GM23338 (cell line): ENCODE measurements around the gene COL9A2. TPM values are rescaled to one million over a fixed set of nuclear protein-coding genes. Genes with fewer than 3 reads are reported as not detected.

ENCODE experiments used
- polyA plus RNA-seq: library from polyadenylated mRNA; unstranded; fragments of >200 nt; fragmentation: Nextera tagmentation; extraction: Ambion mirVana; gene quantifications from 2 replicates; pipeline ENCODE4 v1.2.1, GENCODE V29; 2016
- total RNA-seq: library from RNA; depleted of rRNA; stranded (reverse); fragments of >200 nt; shearing (Covaris generic); gene quantifications from 2 replicates; pipeline ENCODE4 v1.2.3, GENCODE V29; 2014; rRNA removed

The COL9A2 gene
- total and polyA plus RNA-seq, 2 experiments from 2014 or later = 2.6 to 2.8 TPM

Other genes with a start within 250 kb of the COL9A2 start
- 202 and 234 TPM in 2 replicates for gene PPT1, start 220.0 kb downstream of the COL9A2 start, total RNA-seq
- 59.4 and 67.4 TPM in 2 replicates for gene PPT1, start 220.0 kb downstream of the COL9A2 start, polyA plus RNA-seq
- 21.1 and 22.2 TPM in 2 replicates for gene RLF, start 155.9 kb downstream of the COL9A2 start, total RNA-seq
- 4.4 and 6.6 TPM in 2 replicates for gene RLF, start 155.9 kb downstream of the COL9A2 start, polyA plus RNA-seq
- gene TMCO2, start 69.3 kb downstream of the COL9A2 start, total RNA-seq = not detected in 2 replicates
- not detected in 2 replicates for gene TMCO2, start 69.3 kb downstream of the COL9A2 start, polyA plus RNA-seq
- 51.2 and 76.0 TPM in 2 replicates for gene ZMPSTE24, start 59.0 kb downstream of the COL9A2 start, total RNA-seq
- gene ZMPSTE24, start 59.0 kb downstream of the COL9A2 start, polyA plus RNA-seq = 22.3 and 23.1 TPM in 2 replicates
- gene SMAP2, start 56.4 kb upstream of the COL9A2 start, total RNA-seq = 2.5 and 4.8 TPM in 2 replicates
- gene SMAP2, start 56.4 kb upstream of the COL9A2 start, polyA plus RNA-seq = 2.9 and 3.0 TPM in 2 replicates
- 10.0 and 10.8 TPM in 2 replicates for gene ZFP69B, start 133.2 kb upstream of the COL9A2 start, total RNA-seq
- gene ZFP69B, start 133.2 kb upstream of the COL9A2 start, polyA plus RNA-seq = 4.6 and 5.2 TPM in 2 replicates
- 4.6 and 8.2 TPM in 2 replicates for gene ZFP69, start 160.0 kb upstream of the COL9A2 start, total RNA-seq
- 2.7 and 5.1 TPM in 2 replicates for gene ZFP69, start 160.0 kb upstream of the COL9A2 start, polyA plus RNA-seq
- gene EXO5, start 191.5 kb upstream of the COL9A2 start, total RNA-seq = 5.9 and 7.2 TPM in 2 replicates
- 3.8 and 4.4 TPM in 2 replicates for gene EXO5, start 191.5 kb upstream of the COL9A2 start, polyA plus RNA-seq
- 7.6 and 11.5 TPM in 2 replicates for gene ZNF684, start 214.4 kb upstream of the COL9A2 start, total RNA-seq
- gene ZNF684, start 214.4 kb upstream of the COL9A2 start, polyA plus RNA-seq = 4.7 and 8.9 TPM in 2 replicates